A549 (cell line): ENCODE measurements around the gene NDUFB5. TPM values are rescaled to one million over a fixed set of nuclear protein-coding genes. Genes with fewer than 3 reads are reported as not detected.

Source experiments
- ATAC-seq, 2 experiments: fragments of 200-7000 bp in 1 of 2; fragments of >200 bp in 1 of 2; cut with Nextera tagmentation in 1 of 2; cut with Tn5 transposase in 1 of 2; 3 replicates each; pipeline versions ENCODE4 v1.8.0 to v1.9.1; 2018 to 2020; ENCODE audit warnings: mild to moderate bottlenecking in 1 of 2, moderate library complexity in 1 of 2
- CTCF ChIA-PET: fragments of 300-600 bp; sonication (Branson Sonifier 250); formaldehyde crosslinking; extraction: SDS; loops from one replicate; lab custom pipeline; 2021; ENCODE audit warnings: antibody characterized with exemption, inconsistent platforms; lab: Yijun Ruan, JAX
- POLR2A ChIA-PET: fragments of 350-600 bp; formaldehyde crosslinking; extraction: SDS; loops from one replicate; lab custom pipeline; 2021; ENCODE audit warnings: antibody characterized with exemption, inconsistent platforms; lab: Yijun Ruan, JAX
- DNase-seq, 2 experiments: peaks; one replicate each; pipeline versions ENCODE4 v3.0.0 to v3.0.0-alpha.2; 2011 to 2016; ENCODE audit warnings: low read depth in 1 of 2, low spot score in 1 of 2
- FAIRE-seq: peaks from 2 replicates; lab custom pipeline; 2011; peaks lifted over from hg19 to GRCh38; lab: Jason Lieb, UNC
- H3K27ac ChIP-seq, 2 experiments: fragments of >200 bp; sonication (Bioruptor Twin); formaldehyde crosslinking; 3 replicates each; pipeline ENCODE4 v1.5.1; 2016 to 2017
- H3K4me1 ChIP-seq: fragments of >200 bp; sonication (Bioruptor Twin); formaldehyde crosslinking; 3 replicates; pipeline ENCODE4 v1.6.1; 2016
- H3K4me2 ChIP-seq: fragments of >200 bp; sonication (Bioruptor Twin); formaldehyde crosslinking; 3 replicates; pipeline ENCODE4 v1.6.1; 2016
- H3K4me3 ChIP-seq: fragments of >200 bp; sonication (Bioruptor Twin); formaldehyde crosslinking; 3 replicates; pipeline ENCODE4 v1.5.1; 2016
- H3K9me3 ChIP-seq: fragments of >200 bp; sonication (Bioruptor Twin); formaldehyde crosslinking; 3 replicates; pipeline ENCODE4 v1.6.1; 2016
- CBX8 ChIP-seq: fragments of 200-600 bp; sonication (generic); IDR thresholded peaks from 2 replicates; pipeline ENCODE4 v1.6.1; 2016
- CHD2 ChIP-seq: fragments of 150-350 bp; IDR thresholded peaks from 2 replicates; pipeline ENCODE4 v1.6.1; 2014; ENCODE audit warnings: low read length; ENCODE audit not compliant: partially characterized antibody
- EHF ChIP-seq: fragments of 250-450 bp; sonication (Bioruptor Pico); IDR thresholded peaks from 2 replicates; pipeline ENCODE4 v1.5.0; 2020; ENCODE audit warnings: mild to moderate bottlenecking
- FOSL2 ChIP-seq, 2 experiments: fragments of 450-650 bp in 1 of 2; fragments of >200 bp in 1 of 2; sonication (Bioruptor Twin) in 1 of 2; formaldehyde crosslinking; IDR thresholded peaks; 2 replicates each; pipeline versions ENCODE4 v1.5.0 to v1.6.1; 2016 to 2020; ENCODE audit warnings: mild to moderate bottlenecking in 1 of 2, moderate library complexity in 1 of 2
- FOXS1 ChIP-seq: fragments of 250-450 bp; sonication (Bioruptor Pico); IDR thresholded peaks from 2 replicates; pipeline ENCODE4 v1.5.0; 2020; ENCODE audit warnings: mild to moderate bottlenecking, moderate library complexity
- MYC ChIP-seq: IDR thresholded peaks from 2 replicates; pipeline ENCODE4 v1.6.1; 2012; ENCODE audit warnings: mild to moderate bottlenecking, inconsistent platforms, low read length, improper control_type of control experiment, borderline replicate concordance
- NR3C1 ChIP-seq: fragments of >200 bp; sonication (Bioruptor Twin); formaldehyde crosslinking; IDR thresholded peaks from 3 replicates; pipeline ENCODE4 v1.6.1; 2017
- POLR2AphosphoS2 ChIP-seq: conservative IDR thresholded peaks from 2 replicates; pipeline ENCODE4 v1.6.1; 2012; ENCODE audit warnings: low read length, improper control_type of control experiment, inconsistent platforms
- RAD21 ChIP-seq, 2 experiments: fragments of >200 bp in 1 of 2; sonication (Bioruptor Twin) in 1 of 2; formaldehyde crosslinking in 1 of 2; IDR thresholded peaks in 1 of 2; conservative IDR thresholded peaks in 1 of 2; 2 replicates in 1 of 2; 3 replicates in 1 of 2; pipeline ENCODE4 v1.6.1; 2012 to 2018; ENCODE audit warnings: inconsistent platforms in 1 of 2
- RCOR1 ChIP-seq: fragments of 150-350 bp; IDR thresholded peaks from 2 replicates; pipeline ENCODE4 v1.6.1; 2014; ENCODE audit warnings: antibody characterized with exemption, low read length, low read depth
- REST ChIP-seq: fragments of 200-600 bp; sonication (generic); IDR thresholded peaks from 2 replicates; pipeline ENCODE4 v1.6.1; 2016; ENCODE audit warnings: antibody characterized with exemption, mild to moderate bottlenecking, moderate library complexity
- SMC3 ChIP-seq: fragments of >200 bp; sonication (Bioruptor Twin); formaldehyde crosslinking; IDR thresholded peaks from 3 replicates; pipeline ENCODE4 v1.6.1; 2018; ENCODE audit warnings: inconsistent platforms
- ZFP36 ChIP-seq: fragments of 450-650 bp; IDR thresholded peaks from 2 replicates; pipeline ENCODE4 v1.6.1; 2014; ENCODE audit warnings: borderline replicate concordance; ENCODE audit not compliant: partially characterized antibody
- ZNF302 ChIP-seq: fragments of 250-450 bp; sonication (Bioruptor Pico); IDR thresholded peaks from 2 replicates; pipeline ENCODE4 v1.9.0; 2021; ENCODE audit warnings: inconsistent platforms, mild to moderate bottlenecking, moderate library complexity
- ZSCAN20 ChIP-seq: fragments of 250-450 bp; sonication (Bioruptor Pico); IDR thresholded peaks from 2 replicates; pipeline ENCODE4 v1.8.0; 2022; ENCODE audit warnings: mild to moderate bottlenecking, moderate library complexity
- WGBS: methylation state at CpG from one replicate; pipeline ENCODE4 v1.1.6; 2017; ENCODE audit errors: missing lambda C conversion rate; 5-methylcytosine and 5-hydroxymethylcytosine counted together
- polyA plus RNA-seq, 4 experiments: library from polyadenylated mRNA; depleted of rRNA in 3 of 4; stranded (reverse); fragments of >200 nt; fragmentation: RNase III in 1 of 4; extraction: RNeasy Plus Mini Kit Qiagen cat#74134 plus additional on column Dnase treatment in 1 of 4; gene quantifications; 2 replicates in 3 of 4; 3 replicates in 1 of 4; pipeline ENCODE4 v1.2.3, GENCODE V29; 2011 to 2017
- TF ChIP-seq, protein P1 (sequence below): IDR thresholded peaks from 2 replicates; pipeline ENCODE4 v1.6.1; 2012

NDUFB5 gene
- polyA plus RNA-seq, 2 of the 4 experiments (the other 2 are of a cell fraction): 65.5 to 66.1 TPM

DNA sequence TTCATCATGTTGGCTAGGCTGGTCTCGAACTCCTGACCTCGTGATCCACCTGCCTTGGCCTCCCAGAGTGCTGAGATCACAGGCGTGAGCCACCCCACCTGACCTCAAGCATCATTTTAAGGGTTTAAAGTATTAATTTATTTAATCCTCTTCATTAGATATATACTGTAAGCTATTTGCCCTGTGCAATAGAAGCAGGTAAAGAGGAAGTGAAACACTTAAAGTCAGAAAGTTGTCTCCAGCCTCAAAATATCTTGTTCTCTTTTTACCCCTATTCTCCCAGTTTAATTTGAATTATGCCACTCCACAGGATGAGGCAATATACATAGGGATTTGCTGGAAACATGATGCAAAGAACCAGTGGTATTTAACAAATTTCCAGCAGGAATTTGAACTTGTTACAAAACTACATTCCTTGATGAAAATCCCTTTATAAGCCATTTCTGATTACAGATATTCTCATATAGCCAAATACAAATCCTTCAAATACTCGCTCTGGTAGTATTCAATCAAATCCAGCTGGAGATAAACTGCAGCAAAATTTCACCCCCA, 2.0 kb downstream of the NDUFB5 start:
- DNase-seq (no peak), FAIRE-seq (no peak), ATAC-seq (no peak)
- ChIA-PET CTCF (no interaction called here), POLR2A (no interaction called here)
- 93% methylated on average over 4 of the region's 4 CpGs for WGBS
- peaks cover 14% of the 10 kb centered on the region; the same call in 2 of the 3 replicates for H3K4me1 ChIP-seq
- no peak overlapping the region for H3K27ac ChIP-seq
- H3K4me2 ChIP-seq: no peak overlapping the region
- no peaks in the 10 kb centered on the region for H3K9me3 ChIP-seq
- H3K4me3 ChIP-seq: no peak overlapping the region
- no peak for TF ChIP-seq MYC
- TF ChIP-seq FOXS1 (CRISPR knock-in tag): no peak
- TF ChIP-seq POLR2AphosphoS2: no peak
- no peak for TF ChIP-seq SMC3
- TF ChIP-seq ZFP36: no peak
- no peak for TF ChIP-seq FOSL2 (IDR thresholded peaks at IDR 0.05)
- TF ChIP-seq FOSL2 (CRISPR knock-in tag; IDR thresholded peaks at IDR 0.05): no peak
- TF ChIP-seq, protein P1, sequence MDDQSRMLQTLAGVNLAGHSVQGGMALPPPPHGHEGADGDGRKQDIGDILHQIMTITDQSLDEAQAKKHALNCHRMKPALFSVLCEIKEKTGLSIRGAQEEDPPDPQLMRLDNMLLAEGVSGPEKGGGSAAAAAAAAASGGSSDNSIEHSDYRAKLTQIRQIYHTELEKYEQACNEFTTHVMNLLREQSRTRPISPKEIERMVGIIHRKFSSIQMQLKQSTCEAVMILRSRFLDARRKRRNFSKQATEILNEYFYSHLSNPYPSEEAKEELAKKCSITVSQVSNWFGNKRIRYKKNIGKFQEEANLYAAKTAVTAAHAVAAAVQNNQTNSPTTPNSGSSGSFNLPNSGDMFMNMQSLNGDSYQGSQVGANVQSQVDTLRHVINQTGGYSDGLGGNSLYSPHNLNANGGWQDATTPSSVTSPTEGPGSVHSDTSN: no peak
- no peak for TF ChIP-seq REST
- TF ChIP-seq RCOR1: no peak
- TF ChIP-seq NR3C1: no peak
- TF ChIP-seq EHF: no peak
- no peak for TF ChIP-seq RAD21 (conservative IDR thresholded peaks at IDR 0.05 in 1 of 2, IDR thresholded peaks at IDR 0.05 in 1 of 2)
- TF ChIP-seq CHD2: no peak
- TF ChIP-seq CBX8: no peak
- TF ChIP-seq ZNF302 (CRISPR knock-in tag): no peak
- no peak for TF ChIP-seq ZSCAN20

DNA sequence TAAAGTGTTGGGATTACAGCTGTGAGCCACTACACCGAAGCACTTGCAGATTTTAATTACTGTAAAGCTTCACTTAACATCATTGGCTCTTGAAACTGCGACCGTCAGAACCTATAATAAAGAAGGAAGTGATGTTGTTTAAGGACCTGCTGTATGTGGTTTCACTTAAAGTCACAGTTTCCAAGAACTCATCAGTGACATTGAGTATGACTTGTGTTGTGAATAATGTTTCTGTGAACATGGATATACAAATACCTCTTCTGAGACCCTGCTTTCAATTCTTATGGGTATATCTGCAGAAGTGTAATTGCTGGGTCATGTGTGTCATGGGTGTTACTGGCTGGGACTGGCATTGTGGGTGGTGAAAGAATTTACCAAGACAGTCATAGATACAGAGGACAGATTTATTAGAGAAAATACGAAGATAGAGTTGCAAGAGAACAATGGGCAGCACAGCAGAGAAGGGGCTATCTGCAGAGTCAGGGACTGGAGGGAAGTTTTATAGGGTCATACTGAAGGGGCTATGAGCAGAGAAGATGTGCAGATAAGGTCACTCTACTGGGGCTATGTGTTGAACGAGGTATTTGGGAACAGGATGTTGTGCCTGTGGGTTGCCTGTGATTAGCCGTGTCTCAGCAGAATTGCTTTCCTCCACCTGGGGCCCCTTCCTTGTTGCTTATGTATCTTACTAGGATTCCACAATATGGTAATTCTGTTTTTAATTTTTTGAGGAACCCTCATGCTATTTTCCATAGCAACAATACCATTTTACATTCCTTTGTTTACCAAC, 4.5 kb downstream of the NDUFB5 start:
- DNase-seq (no peak), FAIRE-seq (no peak), ATAC-seq (no peak)
- 88% methylated on average over 6 of the region's 6 CpGs for WGBS
- no peak overlapping the region for H3K4me3 ChIP-seq
- H3K4me1 ChIP-seq: peaks cover 15% of the 10 kb centered on the region; the same call in 1 of the 3 replicates
- TF ChIP-seq RCOR1 (no peak), REST (no peak)
- POLR2A ChIA-PET: no interaction called here
- no peak overlapping the region for H3K27ac ChIP-seq
- CTCF ChIA-PET: no interaction called here
- H3K9me3 ChIP-seq: no peaks in the 10 kb centered on the region
- H3K4me2 ChIP-seq: no peak overlapping the region
